GM19463 (cell line): Measurements from ENCODE around the gene DNAJC15.
A peak's percentile ranks its signal among the peaks of the same experiment; 100 is the strongest.

Experiments used
- ATAC-seq: cut with Tn5 transposase; IDR thresholded peaks from one replicate; pipeline ENCODE4 v1.9.1; 2021; ENCODE audit warnings: mild to moderate bottlenecking, moderate library complexity; ENCODE audit not compliant: unreplicated experiment

The DNAJC15 gene

DNA sequence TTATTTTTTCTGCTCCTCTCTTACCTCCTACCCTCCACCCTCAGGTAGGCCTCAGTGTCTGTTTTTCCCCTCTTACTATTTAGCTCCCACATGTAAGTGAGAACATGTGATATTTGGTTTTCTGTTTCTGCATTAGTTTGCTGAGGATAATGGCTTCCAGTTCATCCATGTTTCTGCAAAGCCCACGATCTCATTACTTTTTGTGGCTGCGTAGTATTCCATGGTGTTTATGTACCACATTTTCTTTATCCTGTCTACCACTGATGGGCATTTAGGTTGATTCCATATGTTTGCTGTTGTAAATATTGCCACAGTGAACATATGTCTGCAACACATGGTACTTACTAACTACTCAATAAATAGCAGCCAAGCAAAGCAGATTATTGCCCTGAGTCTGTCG, 56.8 kb downstream of the DNAJC15 start:
- ATAC-seq: no peak

DNA sequence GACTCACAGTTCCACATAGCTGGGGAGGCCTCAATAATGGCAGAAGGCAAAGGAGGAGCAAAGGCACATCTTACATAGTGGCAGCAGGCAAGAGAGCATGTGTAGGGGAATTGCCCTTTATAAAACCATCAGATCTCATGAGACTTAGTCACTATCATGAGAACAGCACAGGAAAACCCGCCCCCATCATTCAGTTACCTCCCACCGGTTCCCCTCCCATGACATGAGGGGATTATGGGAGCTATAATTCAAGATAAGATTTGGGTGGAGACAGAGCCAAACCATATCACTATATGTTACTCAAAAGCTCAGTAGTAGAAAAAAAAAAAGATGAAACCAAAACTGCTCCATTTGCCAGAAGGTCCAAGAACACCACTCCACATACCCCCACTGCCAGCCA, 58.5 kb downstream of the DNAJC15 start:
- no peak for ATAC-seq

DNA sequence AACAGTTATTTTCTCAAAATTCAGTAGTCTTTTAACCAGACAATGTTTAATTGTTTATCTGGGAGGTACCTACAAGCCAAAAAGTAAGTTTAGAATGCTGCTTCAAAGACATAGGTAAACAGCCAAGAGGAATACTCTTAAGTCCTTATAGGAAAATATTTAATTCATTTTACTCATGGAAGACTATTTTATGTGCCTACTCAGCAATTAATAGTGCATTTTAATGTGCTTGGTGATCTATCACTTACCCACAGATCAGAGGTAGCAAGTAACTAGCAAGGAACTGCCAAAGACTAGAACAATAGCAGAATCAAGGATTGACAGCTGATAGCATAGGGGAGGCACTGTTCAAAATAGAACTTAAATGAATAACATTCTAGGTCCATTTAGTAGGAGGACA, 60.4 kb downstream of the DNAJC15 start:
- ATAC-seq: no peak

DNA sequence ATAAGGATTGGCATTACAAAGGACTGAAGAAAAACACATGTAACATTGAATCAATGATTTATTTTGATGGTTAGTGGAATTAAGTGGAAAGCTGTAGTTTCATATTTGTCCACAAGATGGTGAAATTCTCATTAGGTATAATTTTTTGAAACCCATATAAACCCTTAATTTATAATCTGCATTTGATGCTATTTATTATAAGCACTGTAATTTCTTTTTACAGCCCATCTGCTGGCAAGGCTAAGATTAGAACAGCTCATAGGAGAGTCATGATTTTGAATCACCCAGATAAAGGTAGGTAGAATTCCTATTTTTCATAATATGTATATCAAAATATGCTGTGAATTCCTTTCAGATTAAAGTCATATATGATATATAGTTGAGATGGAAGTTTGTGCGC, 62.2 kb downstream of the DNAJC15 start:
- no peak for ATAC-seq

DNA sequence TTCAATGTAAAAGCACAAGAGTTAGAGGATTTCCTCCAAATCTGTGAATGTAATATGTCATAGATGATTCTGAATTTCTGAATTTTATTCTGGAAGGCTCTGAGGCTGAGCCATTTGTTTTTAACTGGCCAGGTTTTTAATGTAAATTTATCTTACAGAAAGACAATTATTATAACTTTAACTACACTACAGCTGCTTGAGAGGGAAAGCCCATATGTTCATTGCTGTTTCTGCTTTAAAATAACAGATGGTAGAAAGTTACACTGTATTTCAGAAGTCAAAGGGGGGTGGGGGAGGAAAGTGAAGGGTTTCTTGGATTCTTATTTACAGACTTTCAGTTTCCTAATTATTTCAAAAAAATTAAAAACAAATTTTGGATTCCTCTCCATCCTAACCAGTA, 62.8 kb downstream of the DNAJC15 start:
- no peak for ATAC-seq

DNA sequence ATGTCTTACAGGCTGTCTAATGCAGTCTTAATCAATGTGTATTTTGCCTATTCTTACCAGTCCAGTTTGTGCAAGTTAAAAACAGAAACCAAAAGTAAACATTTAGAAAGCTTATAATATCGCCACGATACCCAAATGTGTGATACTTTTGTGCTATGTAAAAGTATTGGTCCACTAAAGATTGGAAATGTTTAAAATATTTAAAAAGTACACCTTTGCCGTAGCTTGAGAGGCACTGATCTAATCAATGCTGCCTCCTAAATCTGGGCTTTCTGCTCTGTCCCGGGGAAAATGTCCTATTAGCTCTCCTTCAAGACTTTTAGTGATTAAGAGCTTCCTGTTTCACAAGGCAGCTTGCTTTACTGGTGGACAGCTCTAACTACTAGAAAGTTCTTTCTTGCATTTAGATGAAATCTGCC, 64.7 kb downstream of the DNAJC15 start:
- peak; percentile 56 for ATAC-seq

DNA sequence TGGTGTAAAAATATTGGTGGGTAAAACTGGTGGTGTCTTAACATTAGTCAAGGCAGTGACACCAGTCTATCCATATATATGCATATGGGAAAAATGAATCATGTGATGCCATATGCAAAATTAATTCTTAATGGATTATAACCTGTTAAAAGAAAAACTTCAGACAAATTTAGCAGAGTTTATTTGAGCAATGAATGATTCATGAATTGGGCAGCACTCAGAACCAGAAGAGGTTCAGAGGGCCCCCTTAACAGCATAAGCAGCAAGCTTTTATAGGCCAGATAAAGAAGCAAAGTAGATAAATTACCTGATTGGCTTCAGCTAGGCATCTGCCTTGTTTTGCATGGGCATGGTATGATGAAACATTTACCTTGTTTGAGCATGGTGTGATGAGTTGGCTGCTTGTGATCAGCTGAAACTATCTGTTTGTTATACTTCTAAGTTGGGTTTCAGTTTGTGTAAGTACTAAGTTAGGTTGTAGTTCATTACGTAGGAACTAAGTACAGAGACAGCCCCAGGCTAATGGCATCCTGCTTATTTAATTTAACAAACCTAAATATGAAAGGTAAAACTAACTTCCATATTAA, 66.6 kb downstream of the DNAJC15 start:
- ATAC-seq: no peak

DNA sequence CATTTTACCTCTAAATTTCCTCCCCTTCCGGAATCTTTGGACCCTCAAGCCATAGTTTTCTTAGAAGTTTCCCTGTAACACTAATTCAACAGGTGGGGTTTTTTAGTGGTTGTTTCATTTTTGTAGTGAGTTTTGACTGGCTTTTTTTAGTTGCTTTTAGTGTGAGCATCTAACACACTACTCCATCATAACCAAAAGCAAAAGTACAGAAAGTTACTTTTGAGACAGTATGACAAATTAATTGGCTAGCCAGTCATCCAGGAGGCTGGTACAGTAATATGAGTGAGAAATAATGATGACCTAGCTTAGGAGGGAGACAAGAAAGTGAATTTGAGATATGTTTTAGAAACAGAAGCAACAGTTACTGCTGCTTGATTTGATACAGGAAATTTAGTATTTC, 71.5 kb downstream of the DNAJC15 start:
- peak; percentile 95 for ATAC-seq

DNA sequence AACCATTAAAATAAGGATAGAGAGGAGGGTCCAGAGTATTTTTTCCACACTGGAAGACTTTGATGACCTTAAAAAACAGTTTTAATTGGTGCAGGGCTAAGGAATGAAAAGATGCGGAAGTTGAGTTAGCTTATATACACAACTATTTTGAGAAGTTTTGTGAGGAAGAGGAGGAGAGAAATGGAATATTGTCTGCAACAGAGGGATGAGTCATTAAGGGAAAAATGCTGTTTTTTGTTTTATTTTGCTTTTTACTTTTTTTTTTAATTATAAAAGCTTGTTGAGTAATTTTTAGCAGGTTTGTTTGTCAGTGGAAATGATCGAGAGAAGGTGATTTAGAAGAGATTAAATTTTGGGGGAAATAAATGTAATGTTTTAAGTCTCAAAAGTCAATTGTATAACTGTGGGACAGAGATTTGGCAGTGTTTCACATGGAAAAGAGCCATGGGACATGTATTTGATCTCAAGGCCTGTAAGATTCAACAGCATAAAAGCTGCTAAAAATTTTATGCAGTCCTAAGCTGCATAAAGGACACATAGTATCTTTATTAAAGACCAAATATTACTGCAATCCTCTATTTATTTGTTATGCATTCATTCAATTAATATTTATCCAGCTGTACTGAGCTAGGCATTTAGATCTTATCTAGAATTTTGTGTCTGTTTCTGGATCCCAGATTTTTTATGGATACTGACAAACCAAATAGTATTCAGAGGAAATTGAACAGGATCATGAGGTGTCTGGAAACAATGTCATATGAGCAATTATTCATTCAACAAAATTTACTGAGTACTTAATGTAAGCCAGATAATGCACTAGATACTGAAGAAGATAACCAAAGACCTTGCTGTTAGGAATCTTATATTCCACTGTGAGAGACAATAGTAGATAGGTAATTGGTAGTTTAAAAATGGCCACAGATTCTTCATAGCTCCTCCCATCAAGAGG, 72.7 kb downstream of the DNAJC15 start:
- no peak for ATAC-seq

DNA sequence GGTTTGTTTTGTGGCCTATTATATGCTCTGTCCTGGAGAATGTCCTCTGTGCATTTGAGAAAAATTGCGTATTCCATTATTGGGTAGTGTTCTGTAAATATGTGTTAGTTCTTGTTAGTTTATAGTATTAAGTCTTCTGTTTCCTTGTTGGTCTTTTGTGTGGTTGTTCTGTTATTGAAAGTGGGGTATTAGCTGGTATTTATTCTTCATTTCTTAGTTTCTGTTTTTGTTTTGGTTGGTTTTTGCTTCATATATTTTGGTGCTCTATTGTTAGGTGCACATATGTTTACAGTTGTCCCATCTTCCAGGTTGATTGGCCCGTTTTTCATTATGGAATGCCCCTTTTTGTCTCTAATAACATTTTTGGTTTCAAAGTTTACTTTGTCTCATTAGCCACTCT, 77.3 kb downstream of the DNAJC15 start:
- no peak for ATAC-seq

DNA sequence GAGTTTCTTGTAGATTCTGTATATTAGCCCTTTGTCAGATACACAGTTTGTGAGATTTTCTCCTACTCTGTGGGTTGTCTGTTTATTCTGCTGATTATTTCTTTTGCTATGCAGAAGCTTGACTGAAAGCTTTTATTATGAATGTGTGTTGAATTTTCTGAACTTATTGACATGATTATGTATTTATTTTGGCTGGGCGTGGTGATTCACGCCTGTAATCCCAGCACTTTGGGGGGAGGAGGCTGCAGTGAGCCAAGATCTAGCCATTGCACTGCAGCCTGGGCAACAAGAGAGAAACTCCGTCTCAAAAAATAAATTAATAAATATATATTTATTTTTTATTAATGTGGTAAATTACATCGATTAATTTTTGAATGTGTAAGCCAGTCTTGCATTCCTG, 78.9 kb downstream of the DNAJC15 start:
- ATAC-seq: no peak

DNA sequence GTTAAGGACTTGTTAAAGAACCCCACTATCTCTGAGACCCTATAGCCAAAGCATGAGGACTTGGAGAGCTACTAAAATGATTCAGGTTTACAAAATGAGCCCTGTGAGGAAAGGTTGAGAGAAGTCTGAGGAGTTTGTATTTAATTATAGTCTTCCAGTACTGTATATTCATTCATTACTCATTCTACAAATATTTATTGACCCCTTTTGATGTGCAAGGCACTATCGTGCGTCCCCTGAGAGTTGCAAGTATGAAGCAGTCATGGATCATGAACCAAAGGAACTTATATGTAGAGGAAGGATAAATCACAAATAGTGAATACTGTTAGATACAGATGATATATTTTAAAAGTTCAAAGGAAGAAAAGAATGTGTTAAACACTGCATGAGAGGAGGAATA, 84.4 kb downstream of the DNAJC15 start:
- ATAC-seq: no peak

DNA sequence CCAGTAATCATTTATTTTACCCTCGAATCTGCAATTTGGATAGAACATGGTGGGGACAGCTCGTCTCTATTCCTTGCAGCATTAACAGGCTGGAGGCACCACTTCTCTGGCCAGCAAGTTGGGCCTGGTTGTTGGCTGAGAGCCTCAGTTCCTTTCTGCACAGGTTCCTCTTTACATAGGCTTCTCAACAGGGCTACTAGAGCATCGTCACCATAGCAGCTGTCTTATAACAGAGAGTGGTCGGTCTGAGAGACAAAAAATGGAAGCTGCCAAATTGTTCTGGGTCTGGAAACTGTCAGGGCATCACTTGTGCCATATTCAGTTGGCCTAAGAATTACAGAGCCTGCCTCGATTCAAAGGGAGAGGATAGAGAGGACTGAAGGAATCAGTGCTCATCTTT, 86.7 kb downstream of the DNAJC15 start:
- no peak for ATAC-seq

DNA sequence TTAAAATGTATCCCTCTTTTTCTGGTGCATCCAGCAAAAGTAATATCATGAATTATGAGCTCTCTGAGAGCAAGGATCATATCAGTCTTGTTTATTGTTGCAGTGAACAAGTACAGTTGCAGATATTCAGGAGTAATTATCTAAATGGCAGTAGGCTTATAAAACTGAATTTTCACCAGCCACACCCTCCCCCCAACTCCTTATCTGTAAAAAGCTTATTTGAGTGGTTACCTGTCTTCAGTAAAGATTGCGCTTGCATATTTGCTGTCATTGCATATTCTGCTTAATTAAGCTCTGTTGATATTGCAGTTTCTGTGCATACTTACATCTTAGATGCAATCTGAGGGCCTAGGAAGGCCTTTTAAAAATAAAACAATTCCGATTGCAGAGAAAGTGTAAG, 87.3 kb downstream of the DNAJC15 start:
- no peak for ATAC-seq

DNA sequence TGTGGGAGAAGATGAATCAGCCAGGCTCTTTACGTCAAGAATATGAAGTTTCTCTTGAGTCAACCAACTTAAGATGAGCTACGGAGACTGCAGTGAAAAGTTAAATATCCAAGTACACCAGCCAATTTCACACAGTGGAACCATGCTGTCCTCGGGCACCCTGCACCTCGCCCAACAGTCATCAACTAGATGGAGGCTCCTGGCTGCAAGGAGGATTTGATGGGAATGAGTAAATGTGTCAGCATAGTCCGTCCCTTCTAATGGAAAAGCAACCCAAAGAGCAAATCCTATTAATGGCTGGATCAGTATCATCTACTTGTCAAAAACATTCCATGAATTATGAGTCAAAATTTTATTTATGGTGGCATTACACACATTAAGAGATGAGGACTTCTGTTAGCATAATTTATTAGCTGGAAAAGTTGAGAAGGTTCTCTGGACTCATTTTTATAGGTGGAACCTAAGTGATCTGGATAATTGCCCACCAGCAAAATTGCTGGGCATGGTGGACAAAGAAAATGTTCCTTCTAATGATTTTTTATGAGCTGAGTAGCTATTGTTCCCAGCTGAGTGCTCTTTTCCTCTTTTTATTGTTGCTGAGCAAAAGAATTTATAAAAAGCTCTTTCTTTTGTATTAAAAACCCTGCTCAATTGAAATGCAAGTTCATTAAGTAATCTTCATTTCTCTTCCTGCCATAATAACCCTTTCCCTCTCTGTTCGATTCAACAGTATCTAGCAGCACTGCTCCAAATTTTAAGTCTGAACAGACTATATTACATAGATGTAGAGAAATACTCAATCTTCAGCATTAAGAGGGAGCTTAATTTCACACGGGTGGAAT, 88.4 kb downstream of the DNAJC15 start:
- no peak for ATAC-seq

DNA sequence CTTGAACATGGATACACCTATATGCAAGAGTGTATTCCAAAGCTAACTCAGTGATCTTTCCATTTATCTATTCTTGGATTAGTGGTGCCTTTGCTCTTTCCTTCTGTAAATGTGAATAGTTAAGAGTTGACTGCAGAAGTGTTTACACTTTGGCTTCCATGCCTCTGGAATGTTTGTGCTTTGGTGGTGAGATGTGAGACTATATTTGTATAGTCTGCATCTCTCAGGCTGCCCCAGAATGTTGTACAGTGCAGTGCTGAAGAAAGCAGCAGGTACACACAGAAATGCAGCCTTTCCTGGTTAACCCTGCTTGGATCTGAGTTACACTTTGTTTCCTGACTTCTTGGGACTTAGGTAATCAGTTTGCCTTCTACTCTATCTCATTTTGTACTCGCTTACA, 90.2 kb downstream of the DNAJC15 start:
- ATAC-seq: no peak

DNA sequence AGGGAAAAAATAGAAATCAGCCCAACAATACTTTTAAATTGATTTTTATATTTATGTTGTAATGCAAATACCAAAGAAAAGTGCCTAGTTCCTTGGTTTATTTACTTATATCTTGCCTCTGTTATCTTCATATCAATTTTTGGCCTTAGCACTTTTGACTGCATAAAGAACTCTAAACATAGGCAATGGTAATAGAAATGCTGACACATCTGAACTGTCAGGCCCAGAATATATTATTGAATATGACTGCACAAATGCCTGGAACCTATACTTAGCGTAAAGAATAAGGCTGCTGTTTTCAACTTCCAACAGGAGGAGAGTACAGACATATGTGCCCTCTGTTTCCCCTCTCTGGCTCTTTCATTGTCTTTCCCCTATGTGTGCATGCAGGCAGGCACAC, 91.1 kb downstream of the DNAJC15 start:
- ATAC-seq: no peak

DNA sequence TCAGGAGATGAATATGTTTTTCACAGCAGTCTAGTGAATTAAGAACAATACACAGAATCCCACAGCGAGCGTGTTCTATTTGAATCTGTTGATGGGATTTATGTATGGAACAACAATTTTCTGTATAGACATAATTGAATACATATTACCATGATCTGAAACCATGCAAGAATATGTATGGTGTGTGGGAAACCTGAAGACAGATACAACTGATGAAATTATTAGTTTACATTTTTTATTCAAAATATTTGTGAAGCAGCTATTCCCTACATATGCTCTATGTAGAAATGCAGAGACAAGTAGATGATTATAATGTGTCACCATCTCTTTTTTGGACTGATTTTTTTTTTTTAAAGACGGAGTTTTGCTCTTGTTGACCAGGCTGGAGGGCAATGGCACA, 91.8 kb downstream of the DNAJC15 start:
- no peak for ATAC-seq

DNA sequence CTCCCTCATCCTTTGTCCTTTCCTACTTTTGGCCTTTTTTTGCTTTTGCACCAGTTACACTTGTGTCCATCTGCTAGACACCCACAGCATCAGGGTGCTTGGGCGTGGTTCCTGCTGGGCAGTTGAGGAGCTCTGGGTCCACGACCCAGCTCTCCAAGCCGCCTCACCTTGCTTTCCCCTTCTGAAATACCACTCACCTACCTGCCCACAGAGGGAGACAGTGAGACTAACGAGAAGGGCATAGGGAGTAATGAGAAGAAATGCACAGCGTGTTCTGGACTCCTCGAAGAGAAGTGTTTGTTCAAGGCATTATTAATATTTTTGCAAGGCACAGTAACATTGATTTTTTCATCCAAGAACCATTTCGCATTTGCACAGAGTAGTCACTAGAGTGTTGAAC, 92.9 kb downstream of the DNAJC15 start:
- ATAC-seq: no peak

DNA sequence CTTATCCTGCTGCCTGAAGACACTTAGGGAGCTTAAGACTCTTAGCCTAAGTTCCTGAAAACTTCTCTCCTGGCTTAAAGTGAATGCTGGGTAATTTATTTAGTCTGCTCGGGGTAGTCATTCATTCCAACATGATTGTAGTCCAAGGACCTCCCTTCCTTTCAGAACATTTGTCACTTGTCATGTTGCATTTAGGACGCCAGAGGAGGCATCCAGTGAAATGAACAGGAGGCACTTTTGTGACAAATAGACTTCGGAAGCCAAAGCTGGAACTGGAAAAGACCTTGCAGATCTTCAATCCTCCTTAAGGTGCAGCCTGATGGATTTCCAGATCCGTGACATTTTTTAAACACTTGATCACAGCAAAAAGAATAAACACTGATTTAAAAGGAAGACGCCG, 95.1 kb downstream of the DNAJC15 start:
- ATAC-seq: no peak

DNA sequence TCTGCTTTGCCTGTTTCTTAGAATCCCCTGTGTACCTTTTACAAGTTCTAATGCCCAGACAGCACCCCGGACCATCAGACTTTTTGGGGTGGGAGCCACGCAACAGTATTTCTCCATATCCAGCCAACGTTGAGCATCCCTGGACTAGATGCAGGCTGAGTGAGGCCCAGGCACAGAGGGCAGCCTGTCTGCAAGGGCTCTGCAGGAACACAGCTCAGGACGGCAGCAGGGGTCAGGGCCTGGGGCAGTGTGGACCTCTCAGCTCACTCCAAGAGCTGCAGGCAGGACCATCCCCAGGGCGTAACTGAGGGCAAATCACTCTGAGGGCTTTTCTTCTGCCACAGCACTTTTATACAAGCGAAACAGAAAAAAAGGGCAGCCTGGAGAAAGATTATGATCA, 95.8 kb downstream of the DNAJC15 start:
- no peak for ATAC-seq

DNA sequence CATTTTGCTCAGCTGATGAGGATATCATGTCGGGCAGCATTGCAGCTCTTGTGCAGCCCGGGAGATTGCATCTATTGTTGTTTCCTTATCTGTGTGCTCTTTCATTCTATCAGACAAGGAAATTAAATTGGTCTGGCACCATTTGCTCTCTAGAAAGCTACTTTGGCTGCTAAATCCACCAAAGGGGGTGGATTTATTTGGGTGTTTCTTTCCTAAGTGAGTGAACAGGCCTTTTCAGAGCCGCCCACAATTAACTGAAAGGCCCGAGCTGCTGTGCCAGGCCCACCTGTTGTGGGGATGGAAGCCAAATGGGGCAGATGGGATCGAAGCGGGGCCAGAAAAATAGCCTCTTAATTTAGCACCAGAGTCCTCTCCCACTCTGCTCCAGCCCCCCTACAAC, 99.4 kb downstream of the DNAJC15 start:
- no peak for ATAC-seq
